H9 (cell line): Measurements from ENCODE around the gene PANX2. TPM values are rescaled to one million over a fixed set of nuclear protein-coding genes. Genes with fewer than 3 reads are reported as not detected.

Experiments
- DNase-seq: peaks from one replicate; pipeline ENCODE4 v3.0.0-alpha.2; 2017
- H2AFZ ChIP-seq: one replicate; pipeline ENCODE4 v1.6.1; 2013; ENCODE audit warnings: mild to moderate bottlenecking, low read length, control low read depth, moderate library complexity
- H2AK5ac ChIP-seq: 2 replicates; pipeline ENCODE4 v1.6.1; 2013; ENCODE audit warnings: low read length, control low read depth, mixed read lengths; ENCODE audit not compliant: insufficient read length
- H2BK120ac ChIP-seq: one replicate; pipeline ENCODE4 v1.6.1; 2013; ENCODE audit warnings: low read depth, mild to moderate bottlenecking, low read length, control low read depth, inconsistent platforms; ENCODE audit not compliant: poor library complexity, severe bottlenecking
- H2BK12ac ChIP-seq: 2 replicates; pipeline ENCODE4 v1.6.1; 2013; ENCODE audit warnings: low read length, control low read depth, mixed read lengths, low read depth; ENCODE audit not compliant: insufficient read length
- H2BK15ac ChIP-seq: 2 replicates; pipeline ENCODE4 v1.6.1; 2013; ENCODE audit warnings: low read depth, low read length, control low read depth
- H2BK20ac ChIP-seq: one replicate; pipeline ENCODE4 v1.6.1; 2013; ENCODE audit warnings: low read depth, mild to moderate bottlenecking, low read length, control low read depth, inconsistent platforms; ENCODE audit not compliant: poor library complexity, severe bottlenecking
- H2BK5ac ChIP-seq: 2 replicates; pipeline ENCODE4 v1.6.1; 2013; ENCODE audit warnings: low read length, control low read depth, mixed read lengths; ENCODE audit not compliant: insufficient read length
- H3K14ac ChIP-seq: 2 replicates; pipeline ENCODE4 v1.6.1; 2013; ENCODE audit warnings: low read length, control low read depth; ENCODE audit not compliant: insufficient read depth
- H3K18ac ChIP-seq: 2 replicates; pipeline ENCODE4 v1.6.1; 2013; ENCODE audit warnings: low read depth, mild to moderate bottlenecking, mixed read lengths, low read length, control low read depth; ENCODE audit not compliant: insufficient read length
- H3K23ac ChIP-seq: 2 replicates; pipeline ENCODE4 v1.6.1; 2013; ENCODE audit warnings: low read length, control low read depth, mixed read lengths, low read depth; ENCODE audit not compliant: insufficient read length
- H3K23me2 ChIP-seq: 2 replicates; pipeline ENCODE4 v1.6.1; 2013; ENCODE audit warnings: low read depth, mild to moderate bottlenecking, mixed read lengths, low read length, control low read depth; ENCODE audit not compliant: insufficient read length, poor library complexity, severe bottlenecking
- H3K27ac ChIP-seq: 2 replicates; pipeline ENCODE4 v1.5.1; 2013; ENCODE audit warnings: low read length, control low read depth, mixed read lengths, low read depth; ENCODE audit not compliant: insufficient read length
- H3K27me3 ChIP-seq: 2 replicates; pipeline ENCODE4 v1.6.1; 2013; ENCODE audit warnings: low read length, control low read depth, inconsistent platforms; ENCODE audit not compliant: insufficient read depth
- H3K4ac ChIP-seq: 2 replicates; pipeline ENCODE4 v1.6.1; 2013; ENCODE audit warnings: low read depth, mild to moderate bottlenecking, control low read depth, inconsistent platforms, low read length, moderate library complexity
- H3K4me1 ChIP-seq: 2 replicates; pipeline ENCODE4 v1.6.1; 2013; ENCODE audit warnings: low read length, control low read depth, inconsistent platforms; ENCODE audit not compliant: insufficient read depth
- H3K4me2 ChIP-seq: 2 replicates; pipeline ENCODE4 v1.6.1; 2013; ENCODE audit warnings: low read length, control low read depth, mixed read lengths; ENCODE audit not compliant: insufficient read length, insufficient read depth
- H3K56ac ChIP-seq: 2 replicates; pipeline ENCODE4 v1.6.1; 2013; ENCODE audit warnings: low read depth, mild to moderate bottlenecking, mixed read lengths, low read length, control low read depth; ENCODE audit not compliant: insufficient read length
- H3K79me1 ChIP-seq: 2 replicates; pipeline ENCODE4 v1.6.1; 2013; ENCODE audit warnings: low read depth, mild to moderate bottlenecking, moderate library complexity, low read length, control low read depth, inconsistent platforms; ENCODE audit not compliant: insufficient read depth, poor library complexity, severe bottlenecking
- H3K79me2 ChIP-seq: 2 replicates; pipeline ENCODE4 v1.6.1; 2013; ENCODE audit warnings: low read length, control low read depth, inconsistent platforms; ENCODE audit not compliant: insufficient read depth
- H3K9ac ChIP-seq: 2 replicates; pipeline ENCODE4 v1.6.1; 2013; ENCODE audit warnings: low read length, control low read depth, mixed read lengths; ENCODE audit not compliant: insufficient read length; ENCODE audit errors: extremely low read depth
- H3K9me3 ChIP-seq: one replicate; pipeline ENCODE4 v1.6.1; 2013; ENCODE audit warnings: low read depth, low read length, inconsistent platforms; ENCODE audit not compliant: control insufficient read depth
- H3T11ph ChIP-seq: one replicate; pipeline ENCODE4 v1.6.1; 2013; ENCODE audit warnings: mild to moderate bottlenecking, low read length, control low read depth, inconsistent platforms
- H4K20me1 ChIP-seq: one replicate; pipeline ENCODE4 v1.6.1; 2013; ENCODE audit not compliant: control insufficient read depth, insufficient read length, insufficient read depth
- H4K5ac ChIP-seq: 2 replicates; pipeline ENCODE4 v1.6.1; 2013; ENCODE audit warnings: low read depth, mild to moderate bottlenecking, mixed read lengths, low read length, control low read depth; ENCODE audit not compliant: insufficient read length
- H4K8ac ChIP-seq: replicated peaks from 2 replicates; pipeline ENCODE4 v1.6.1; 2013; ENCODE audit warnings: low read length, control low read depth, mixed read lengths, low read depth; ENCODE audit not compliant: insufficient read length
- H4K91ac ChIP-seq: 2 replicates; pipeline ENCODE4 v1.6.1; 2013; ENCODE audit warnings: low read depth, mild to moderate bottlenecking, moderate library complexity, mixed read lengths, low read length, control low read depth; ENCODE audit not compliant: insufficient read length
- H3K27ac Mint-ChIP-seq, 3 experiments: 2 replicates in 2 of 3; 3 replicates in 1 of 3; pipeline ENCODE4 v1.8.0; 2020 to 2021; ENCODE audit warnings: mixed read lengths in 3 of 3, mild to moderate bottlenecking in 1 of 3, moderate library complexity in 1 of 3
- H3K27me3 Mint-ChIP-seq: 2 replicates; pipeline ENCODE4 v1.8.0; 2021; ENCODE audit warnings: low read depth, mild to moderate bottlenecking, moderate library complexity, mixed read lengths
- H3K36me3 Mint-ChIP-seq, 3 experiments: 2 replicates in 2 of 3; 3 replicates in 1 of 3; pipeline ENCODE4 v1.8.0; 2020 to 2021; ENCODE audit warnings: low read depth in 3 of 3, mixed read lengths in 3 of 3; ENCODE audit not compliant: insufficient read depth in 1 of 3
- H3K4me1 Mint-ChIP-seq, 2 experiments: 2 replicates each; pipeline ENCODE4 v1.8.0; 2020; ENCODE audit warnings: mixed read lengths in 2 of 2
- H3K4me3 Mint-ChIP-seq, 2 experiments: 2 replicates in 1 of 2; 3 replicates in 1 of 2; pipeline ENCODE4 v1.8.0; 2020 to 2021; ENCODE audit warnings: mild to moderate bottlenecking in 2 of 2, mixed read lengths in 2 of 2, moderate library complexity in 1 of 2
- H3K9me3 Mint-ChIP-seq, 2 experiments: 2 replicates in 1 of 2; 3 replicates in 1 of 2; pipeline ENCODE4 v1.8.0; 2020; ENCODE audit warnings: mild to moderate bottlenecking in 2 of 2, mixed read lengths in 2 of 2, moderate library complexity in 1 of 2
- WGBS: extraction: QIAGEN DNeasy Blood & Tissue Kit; methylation state at CpG from one replicate; pipeline ENCODE4 v1.1.7; 2013; ENCODE audit warnings: missing lambda C conversion rate, low lambda C conversion rate, mixed read lengths; ENCODE audit not compliant: insufficient read length; ENCODE audit errors: extremely low coverage; 5-methylcytosine and 5-hydroxymethylcytosine counted together
- total RNA-seq: library from RNA; stranded (reverse); gene quantifications from 2 replicates; pipeline ENCODE4 v1.2.1, GENCODE V29; 2021
- TF ChIP-seq, protein P1 (sequence below): fragments of 200-600 bp; sonication (generic); conservative IDR thresholded peaks from 3 replicates; pipeline ENCODE4 v1.8.0; 2021; ENCODE audit warnings: antibody characterized with exemption, mild to moderate bottlenecking

PANX2 gene
- total RNA-seq, 1 experiment from 2014 or later = 8.0 TPM

DNA sequence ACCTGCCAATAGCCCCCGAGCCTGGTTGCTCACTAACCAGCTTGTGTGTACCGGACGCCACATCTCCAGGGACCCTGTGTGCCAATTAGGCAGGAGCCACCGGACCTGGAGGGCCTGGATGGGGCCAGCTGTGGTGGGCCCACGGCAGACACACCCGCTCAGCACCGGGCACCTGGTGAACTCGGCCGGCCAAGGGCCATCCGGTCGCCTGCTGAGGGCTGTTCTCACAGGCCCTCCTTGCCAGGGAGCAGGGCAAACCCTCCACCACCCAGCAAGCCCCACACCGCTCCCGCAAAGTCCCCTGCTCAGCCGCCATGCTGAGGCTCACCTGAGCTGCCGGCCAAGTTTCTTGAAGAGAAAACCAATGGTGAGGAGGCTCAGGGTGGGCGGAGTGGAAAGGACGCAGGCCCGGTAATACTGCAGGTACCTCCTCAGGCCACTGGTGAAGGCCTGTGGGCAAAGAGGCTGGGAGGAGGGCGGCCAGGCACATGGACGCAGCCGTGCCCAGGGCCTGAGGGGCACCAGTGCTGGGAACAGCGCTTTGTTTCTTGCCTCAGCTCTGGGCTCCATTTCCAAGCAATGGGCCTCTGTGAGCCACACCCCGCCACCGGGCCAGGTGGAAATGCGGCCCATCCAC is 57.2 kb downstream of the PANX2 start:
- no peak overlapping the region for H4K8ac ChIP-seq
- Mint-ChIP-seq H3K4me1 (no peaks in the 10 kb centered on the region), H3K4me3 (no peak overlapping the region), H3K27me3 (no peaks in the 10 kb centered on the region), H3K27ac (peak overlapping the region in 2 of 3 experiments; percentile 33 to 77; a peak in 3 of 7 replicates), H3K9me3 (peaks cover 0 to 2% of the 10 kb centered on the region in 2 experiments; a peak in 1 of 5 replicates), H3K36me3 (peaks cover 14 to 31% (median 25%) of the 10 kb centered on the region in 3 experiments)
- no peak overlapping the region for H4K5ac ChIP-seq
- H3K4me2 ChIP-seq = no peak overlapping the region
- H2BK12ac ChIP-seq = no peak overlapping the region
- H3K18ac ChIP-seq = no peak overlapping the region
- H3K27ac ChIP-seq = no peak overlapping the region
- no peak overlapping the region for H3K14ac ChIP-seq
- TF ChIP-seq, protein P1, sequence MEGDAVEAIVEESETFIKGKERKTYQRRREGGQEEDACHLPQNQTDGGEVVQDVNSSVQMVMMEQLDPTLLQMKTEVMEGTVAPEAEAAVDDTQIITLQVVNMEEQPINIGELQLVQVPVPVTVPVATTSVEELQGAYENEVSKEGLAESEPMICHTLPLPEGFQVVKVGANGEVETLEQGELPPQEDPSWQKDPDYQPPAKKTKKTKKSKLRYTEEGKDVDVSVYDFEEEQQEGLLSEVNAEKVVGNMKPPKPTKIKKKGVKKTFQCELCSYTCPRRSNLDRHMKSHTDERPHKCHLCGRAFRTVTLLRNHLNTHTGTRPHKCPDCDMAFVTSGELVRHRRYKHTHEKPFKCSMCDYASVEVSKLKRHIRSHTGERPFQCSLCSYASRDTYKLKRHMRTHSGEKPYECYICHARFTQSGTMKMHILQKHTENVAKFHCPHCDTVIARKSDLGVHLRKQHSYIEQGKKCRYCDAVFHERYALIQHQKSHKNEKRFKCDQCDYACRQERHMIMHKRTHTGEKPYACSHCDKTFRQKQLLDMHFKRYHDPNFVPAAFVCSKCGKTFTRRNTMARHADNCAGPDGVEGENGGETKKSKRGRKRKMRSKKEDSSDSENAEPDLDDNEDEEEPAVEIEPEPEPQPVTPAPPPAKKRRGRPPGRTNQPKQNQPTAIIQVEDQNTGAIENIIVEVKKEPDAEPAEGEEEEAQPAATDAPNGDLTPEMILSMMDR = no peak
- no peaks in the 10 kb centered on the region for H3K79me2 ChIP-seq
- H3K9me3 ChIP-seq = no peaks in the 10 kb centered on the region
- H2AFZ ChIP-seq = no peak overlapping the region
- H3K79me1 ChIP-seq = no peaks in the 10 kb centered on the region
- H2AK5ac ChIP-seq = no peak overlapping the region
- no peak overlapping the region for H2BK120ac ChIP-seq
- no peak overlapping the region for H4K91ac ChIP-seq
- H2BK15ac ChIP-seq = no peak overlapping the region
- DNase-seq = no peak
- no peak overlapping the region for H3T11ph ChIP-seq
- no peak overlapping the region for H3K4ac ChIP-seq
- H3K9ac ChIP-seq = no peak overlapping the region
- no peaks in the 10 kb centered on the region for H3K27me3 ChIP-seq
- no peak overlapping the region for H2BK5ac ChIP-seq
- no peaks in the 10 kb centered on the region for H3K4me1 ChIP-seq
- H3K23me2 ChIP-seq = no peaks in the 10 kb centered on the region
- H2BK20ac ChIP-seq = no peak overlapping the region
- WGBS = no CpG with 5 or more reads among the region's 25 CpGs
- H3K23ac ChIP-seq = no peak overlapping the region
- H4K20me1 ChIP-seq = no peaks in the 10 kb centered on the region
- no peak overlapping the region for H3K56ac ChIP-seq
